DND-41 (cell line): ENCODE results near the gene INTS7.

Experiments used
- ATAC-seq: fragments of 200-7000 bp; cut with Tn5 transposase; 3 replicates; pipeline ENCODE4 v1.9.1; 2021; ENCODE audit warnings: low read depth; ENCODE audit not compliant: insufficient read depth
- DNase-seq: peaks from one replicate; pipeline ENCODE4 v3.0.0-alpha.2; 2020
- H2AFZ ChIP-seq: 2 replicates; pipeline ENCODE4 v1.6.0; 2012; ENCODE audit warnings: low read depth, low read length
- H3K27ac ChIP-seq: 2 replicates; pipeline ENCODE4 v1.5.1; 2012; ENCODE audit warnings: low read length, inconsistent platforms
- H3K27me3 ChIP-seq: fragments of 200-600 bp; sonication (generic); 2 replicates; pipeline ENCODE4 v1.6.0; 2012; ENCODE audit warnings: low read length, mild to moderate bottlenecking, inconsistent platforms; ENCODE audit not compliant: insufficient read depth, poor library complexity
- H3K36me3 ChIP-seq: 2 replicates; pipeline ENCODE4 v1.5.1; 2012; ENCODE audit warnings: low read length, inconsistent platforms; ENCODE audit not compliant: insufficient read depth
- H3K4me1 ChIP-seq: 2 replicates; pipeline ENCODE4 v1.5.1; 2012; ENCODE audit warnings: mild to moderate bottlenecking, low read length; ENCODE audit not compliant: insufficient read depth
- H3K4me2 ChIP-seq: 2 replicates; pipeline ENCODE4 v1.6.0; 2012; ENCODE audit warnings: mild to moderate bottlenecking, moderate library complexity, low read length, inconsistent platforms; ENCODE audit not compliant: insufficient read depth
- H3K4me3 ChIP-seq, 2 experiments: fragments of 200-600 bp in 1 of 2; shearing (Covaris generic) in 1 of 2; 2 replicates each; pipeline ENCODE4 v1.5.1; 2012 to 2016; ENCODE audit warnings: inconsistent platforms in 2 of 2, low read length in 2 of 2, mild to moderate bottlenecking in 2 of 2, low read depth in 1 of 2, moderate library complexity in 1 of 2
- H3K79me2 ChIP-seq: 2 replicates; pipeline ENCODE4 v1.6.0; 2012; ENCODE audit warnings: low read length, inconsistent platforms; ENCODE audit not compliant: insufficient read depth
- H3K9ac ChIP-seq: 2 replicates; pipeline ENCODE4 v1.6.0; 2012; ENCODE audit warnings: low read depth, mild to moderate bottlenecking, inconsistent platforms, low read length, moderate library complexity
- H3K9me3 ChIP-seq: 2 replicates; pipeline ENCODE4 v1.5.1; 2012; ENCODE audit warnings: low read length, moderate library complexity, mild to moderate bottlenecking, inconsistent platforms; ENCODE audit not compliant: insufficient read depth, severe bottlenecking
- H4K20me1 ChIP-seq: 2 replicates; pipeline ENCODE4 v1.6.0; 2012; ENCODE audit warnings: low read length; ENCODE audit not compliant: insufficient read depth
- EZH2 ChIP-seq: IDR thresholded peaks from 3 replicates; pipeline ENCODE4 v1.6.1; 2012; ENCODE audit warnings: borderline replicate concordance, low read depth, mild to moderate bottlenecking, moderate library complexity, low read length, inconsistent platforms; ENCODE audit not compliant: severe bottlenecking
- TF ChIP-seq, protein P1 (sequence below): IDR thresholded peaks from 2 replicates; pipeline ENCODE4 v1.5.1; 2012; ENCODE audit warnings: borderline replicate concordance, low read length, moderate library complexity, mild to moderate bottlenecking; ENCODE audit not compliant: poor library complexity, severe bottlenecking; ENCODE audit errors: extremely low read depth

Gene INTS7

GRCh38 chr1:211952299-211952698 lies 83.1 kb downstream of the INTS7 start:
- no peaks in the 10 kb centered on the region for H3K4me1 ChIP-seq
- DNase-seq (no peak), ATAC-seq (no peak)
- H3K9ac ChIP-seq = no peak overlapping the region
- H3K4me3 ChIP-seq = no peak overlapping the region
- no peaks in the 10 kb centered on the region for H4K20me1 ChIP-seq
- no peak overlapping the region for H2AFZ ChIP-seq
- H3K36me3 ChIP-seq = peaks cover 56% of the 10 kb centered on the region; the same call in 1 of the 2 replicates
- H3K9me3 ChIP-seq = peaks cover 4% of the 10 kb centered on the region
- no peak overlapping the region for H3K4me2 ChIP-seq
- no peaks in the 10 kb centered on the region for H3K79me2 ChIP-seq
- no peaks in the 10 kb centered on the region for H3K27me3 ChIP-seq
- H3K27ac ChIP-seq = no peak overlapping the region
- TF ChIP-seq, protein P1, sequence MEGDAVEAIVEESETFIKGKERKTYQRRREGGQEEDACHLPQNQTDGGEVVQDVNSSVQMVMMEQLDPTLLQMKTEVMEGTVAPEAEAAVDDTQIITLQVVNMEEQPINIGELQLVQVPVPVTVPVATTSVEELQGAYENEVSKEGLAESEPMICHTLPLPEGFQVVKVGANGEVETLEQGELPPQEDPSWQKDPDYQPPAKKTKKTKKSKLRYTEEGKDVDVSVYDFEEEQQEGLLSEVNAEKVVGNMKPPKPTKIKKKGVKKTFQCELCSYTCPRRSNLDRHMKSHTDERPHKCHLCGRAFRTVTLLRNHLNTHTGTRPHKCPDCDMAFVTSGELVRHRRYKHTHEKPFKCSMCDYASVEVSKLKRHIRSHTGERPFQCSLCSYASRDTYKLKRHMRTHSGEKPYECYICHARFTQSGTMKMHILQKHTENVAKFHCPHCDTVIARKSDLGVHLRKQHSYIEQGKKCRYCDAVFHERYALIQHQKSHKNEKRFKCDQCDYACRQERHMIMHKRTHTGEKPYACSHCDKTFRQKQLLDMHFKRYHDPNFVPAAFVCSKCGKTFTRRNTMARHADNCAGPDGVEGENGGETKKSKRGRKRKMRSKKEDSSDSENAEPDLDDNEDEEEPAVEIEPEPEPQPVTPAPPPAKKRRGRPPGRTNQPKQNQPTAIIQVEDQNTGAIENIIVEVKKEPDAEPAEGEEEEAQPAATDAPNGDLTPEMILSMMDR = no peak
- no peak for TF ChIP-seq EZH2

GRCh38 chr1:211951856-211952255 lies 83.5 kb downstream of the INTS7 start:
- peaks cover 4% of the 10 kb centered on the region for H3K9me3 ChIP-seq
- ATAC-seq (peak; percentile 50; the same call in 1 of the 3 replicates), DNase-seq (no peak)
- H3K9ac ChIP-seq = no peak overlapping the region
- no peaks in the 10 kb centered on the region for H3K27me3 ChIP-seq
- no peak overlapping the region for H2AFZ ChIP-seq
- peaks cover 52% of the 10 kb centered on the region; the same call in 1 of the 2 replicates for H3K36me3 ChIP-seq
- H3K4me2 ChIP-seq = no peak overlapping the region
- no peak overlapping the region for H3K27ac ChIP-seq
- H4K20me1 ChIP-seq = no peaks in the 10 kb centered on the region
- TF ChIP-seq EZH2 = no peak
- TF ChIP-seq, protein P1 = no peak
- H3K79me2 ChIP-seq = no peaks in the 10 kb centered on the region
- H3K4me1 ChIP-seq = no peaks in the 10 kb centered on the region
- H3K4me3 ChIP-seq = no peak overlapping the region

- ATAC-seq (no peak), DNase-seq (no peak)
- H3K36me3 ChIP-seq = peaks cover 62% of the 10 kb centered on the region
- no peak overlapping the region for H3K4me3 ChIP-seq
- H3K27ac ChIP-seq = no peak overlapping the region
- no peak overlapping the region for H3K9ac ChIP-seq
- H3K27me3 ChIP-seq = no peaks in the 10 kb centered on the region
- H3K4me2 ChIP-seq = no peak overlapping the region
- no peaks in the 10 kb centered on the region for H3K9me3 ChIP-seq
- no peaks in the 10 kb centered on the region for H4K20me1 ChIP-seq
- no peak for TF ChIP-seq EZH2
- TF ChIP-seq, protein P1 = no peak
- H2AFZ ChIP-seq = no peak overlapping the region
- no peaks in the 10 kb centered on the region for H3K79me2 ChIP-seq
- H3K4me1 ChIP-seq = no peaks in the 10 kb centered on the region
Measured at GRCh38 chr1:211948377-211948776, 87.0 kb downstream of the INTS7 start.
